WTC11 (cell line): ENCODE measurements around the gene AMPD3.

ENCODE experiments used
- ESRRA ChIP-seq: sonication (generic); formaldehyde crosslinking; IDR thresholded peaks from 2 replicates; pipeline ENCODE4 v1.8.1; 2022; ENCODE audit warnings: mild to moderate bottlenecking, missing genetic modification reagents, borderline replicate concordance
- JUN ChIP-seq: sonication (generic); formaldehyde crosslinking; IDR thresholded peaks from 2 replicates; pipeline ENCODE4 v1.8.0; 2023; ENCODE audit warnings: mild to moderate bottlenecking, missing genetic modification reagents
- NFE2L1 ChIP-seq: sonication (generic); formaldehyde crosslinking; IDR thresholded peaks from 2 replicates; pipeline ENCODE4 v1.8.1; 2023; ENCODE audit warnings: missing genetic modification reagents
- ZNF121 ChIP-seq: sonication (generic); formaldehyde crosslinking; IDR thresholded peaks from 2 replicates; pipeline ENCODE4 v1.8.0; 2023; ENCODE audit warnings: missing genetic modification reagents
- TF ChIP-seq, protein P1 (sequence below): fragments of 200-600 bp; IDR thresholded peaks from 2 replicates; pipeline ENCODE4 v1.8.0; 2022; ENCODE audit warnings: antibody characterized with exemption
- TF ChIP-seq, protein P2 (sequence below): sonication (generic); formaldehyde crosslinking; IDR thresholded peaks from 2 replicates; pipeline ENCODE4 v1.8.1; 2023; ENCODE audit warnings: mild to moderate bottlenecking, missing genetic modification reagents, borderline replicate concordance
- TF ChIP-seq, protein P3 (sequence below): sonication (generic); formaldehyde crosslinking; IDR thresholded peaks from 2 replicates; pipeline ENCODE4 v1.8.1; 2022; ENCODE audit warnings: missing genetic modification reagents, borderline replicate concordance
- TF ChIP-seq, protein P4 (sequence below): sonication (generic); formaldehyde crosslinking; IDR thresholded peaks from 2 replicates; pipeline ENCODE4 v1.8.1; 2022; ENCODE audit warnings: mild to moderate bottlenecking, moderate library complexity, missing genetic modification reagents

DNA sequence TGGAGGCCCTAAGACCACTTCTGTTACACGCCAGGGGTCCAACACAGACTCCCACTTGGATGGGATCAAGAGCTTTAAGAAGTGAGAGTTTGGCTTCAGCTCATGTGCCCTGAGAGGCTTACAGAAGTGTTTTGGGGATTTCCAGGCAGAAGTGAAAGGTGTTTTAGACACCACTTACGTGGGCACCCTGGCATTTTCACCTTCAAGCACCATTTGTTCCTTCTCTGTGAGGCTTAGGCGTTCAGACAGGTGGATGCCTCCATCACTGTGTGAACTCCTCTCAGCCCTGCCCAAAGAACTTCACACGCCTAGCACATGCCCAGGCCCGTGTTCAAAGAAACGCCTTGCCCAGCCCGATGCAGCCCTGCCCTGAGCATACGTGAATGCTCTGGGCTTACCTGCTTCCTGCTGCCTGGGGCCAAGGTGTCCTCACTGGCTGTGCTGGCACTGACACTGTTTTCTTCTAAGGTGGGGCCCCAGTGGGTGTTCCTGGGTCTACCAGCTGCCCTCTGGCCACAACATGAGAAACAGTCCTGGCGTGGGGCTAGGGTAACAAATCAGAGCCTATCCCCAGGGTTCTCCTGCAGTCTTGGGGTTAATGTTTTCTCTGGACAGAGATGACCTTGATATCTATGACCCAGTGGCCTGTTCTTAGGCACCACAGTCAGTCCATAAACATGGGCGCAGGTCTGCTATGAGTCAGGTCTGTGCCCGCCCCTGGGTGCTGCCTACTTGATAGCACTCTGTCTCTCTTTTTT, 34.0 kb downstream of the AMPD3 start:
- TF ChIP-seq, protein P1, sequence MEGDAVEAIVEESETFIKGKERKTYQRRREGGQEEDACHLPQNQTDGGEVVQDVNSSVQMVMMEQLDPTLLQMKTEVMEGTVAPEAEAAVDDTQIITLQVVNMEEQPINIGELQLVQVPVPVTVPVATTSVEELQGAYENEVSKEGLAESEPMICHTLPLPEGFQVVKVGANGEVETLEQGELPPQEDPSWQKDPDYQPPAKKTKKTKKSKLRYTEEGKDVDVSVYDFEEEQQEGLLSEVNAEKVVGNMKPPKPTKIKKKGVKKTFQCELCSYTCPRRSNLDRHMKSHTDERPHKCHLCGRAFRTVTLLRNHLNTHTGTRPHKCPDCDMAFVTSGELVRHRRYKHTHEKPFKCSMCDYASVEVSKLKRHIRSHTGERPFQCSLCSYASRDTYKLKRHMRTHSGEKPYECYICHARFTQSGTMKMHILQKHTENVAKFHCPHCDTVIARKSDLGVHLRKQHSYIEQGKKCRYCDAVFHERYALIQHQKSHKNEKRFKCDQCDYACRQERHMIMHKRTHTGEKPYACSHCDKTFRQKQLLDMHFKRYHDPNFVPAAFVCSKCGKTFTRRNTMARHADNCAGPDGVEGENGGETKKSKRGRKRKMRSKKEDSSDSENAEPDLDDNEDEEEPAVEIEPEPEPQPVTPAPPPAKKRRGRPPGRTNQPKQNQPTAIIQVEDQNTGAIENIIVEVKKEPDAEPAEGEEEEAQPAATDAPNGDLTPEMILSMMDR = no peak
- TF ChIP-seq, protein P2, sequence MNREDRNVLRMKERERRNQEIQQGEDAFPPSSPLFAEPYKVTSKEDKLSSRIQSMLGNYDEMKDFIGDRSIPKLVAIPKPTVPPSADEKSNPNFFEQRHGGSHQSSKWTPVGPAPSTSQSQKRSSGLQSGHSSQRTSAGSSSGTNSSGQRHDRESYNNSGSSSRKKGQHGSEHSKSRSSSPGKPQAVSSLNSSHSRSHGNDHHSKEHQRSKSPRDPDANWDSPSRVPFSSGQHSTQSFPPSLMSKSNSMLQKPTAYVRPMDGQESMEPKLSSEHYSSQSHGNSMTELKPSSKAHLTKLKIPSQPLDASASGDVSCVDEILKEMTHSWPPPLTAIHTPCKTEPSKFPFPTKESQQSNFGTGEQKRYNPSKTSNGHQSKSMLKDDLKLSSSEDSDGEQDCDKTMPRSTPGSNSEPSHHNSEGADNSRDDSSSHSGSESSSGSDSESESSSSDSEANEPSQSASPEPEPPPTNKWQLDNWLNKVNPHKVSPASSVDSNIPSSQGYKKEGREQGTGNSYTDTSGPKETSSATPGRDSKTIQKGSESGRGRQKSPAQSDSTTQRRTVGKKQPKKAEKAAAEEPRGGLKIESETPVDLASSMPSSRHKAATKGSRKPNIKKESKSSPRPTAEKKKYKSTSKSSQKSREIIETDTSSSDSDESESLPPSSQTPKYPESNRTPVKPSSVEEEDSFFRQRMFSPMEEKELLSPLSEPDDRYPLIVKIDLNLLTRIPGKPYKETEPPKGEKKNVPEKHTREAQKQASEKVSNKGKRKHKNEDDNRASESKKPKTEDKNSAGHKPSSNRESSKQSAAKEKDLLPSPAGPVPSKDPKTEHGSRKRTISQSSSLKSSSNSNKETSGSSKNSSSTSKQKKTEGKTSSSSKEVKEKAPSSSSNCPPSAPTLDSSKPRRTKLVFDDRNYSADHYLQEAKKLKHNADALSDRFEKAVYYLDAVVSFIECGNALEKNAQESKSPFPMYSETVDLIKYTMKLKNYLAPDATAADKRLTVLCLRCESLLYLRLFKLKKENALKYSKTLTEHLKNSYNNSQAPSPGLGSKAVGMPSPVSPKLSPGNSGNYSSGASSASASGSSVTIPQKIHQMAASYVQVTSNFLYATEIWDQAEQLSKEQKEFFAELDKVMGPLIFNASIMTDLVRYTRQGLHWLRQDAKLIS = no peak
- TF ChIP-seq JUN (no peak), NFE2L1 (CRISPR knock-in tag) (no peak), ZNF121 (CRISPR knock-in tag) (no peak), ESRRA (CRISPR knock-in tag) (no peak)
- TF ChIP-seq, protein P3, sequence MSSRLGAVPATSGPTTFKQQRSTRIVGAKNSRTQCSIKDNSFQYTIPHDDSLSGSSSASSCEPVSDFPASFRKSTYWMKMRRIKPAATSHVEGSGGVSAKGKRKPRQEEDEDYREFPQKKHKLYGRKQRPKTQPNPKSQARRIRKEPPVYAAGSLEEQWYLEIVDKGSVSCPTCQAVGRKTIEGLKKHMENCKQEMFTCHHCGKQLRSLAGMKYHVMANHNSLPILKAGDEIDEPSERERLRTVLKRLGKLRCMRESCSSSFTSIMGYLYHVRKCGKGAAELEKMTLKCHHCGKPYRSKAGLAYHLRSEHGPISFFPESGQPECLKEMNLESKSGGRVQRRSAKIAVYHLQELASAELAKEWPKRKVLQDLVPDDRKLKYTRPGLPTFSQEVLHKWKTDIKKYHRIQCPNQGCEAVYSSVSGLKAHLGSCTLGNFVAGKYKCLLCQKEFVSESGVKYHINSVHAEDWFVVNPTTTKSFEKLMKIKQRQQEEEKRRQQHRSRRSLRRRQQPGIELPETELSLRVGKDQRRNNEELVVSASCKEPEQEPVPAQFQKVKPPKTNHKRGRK = no peak
- TF ChIP-seq, protein P4, sequence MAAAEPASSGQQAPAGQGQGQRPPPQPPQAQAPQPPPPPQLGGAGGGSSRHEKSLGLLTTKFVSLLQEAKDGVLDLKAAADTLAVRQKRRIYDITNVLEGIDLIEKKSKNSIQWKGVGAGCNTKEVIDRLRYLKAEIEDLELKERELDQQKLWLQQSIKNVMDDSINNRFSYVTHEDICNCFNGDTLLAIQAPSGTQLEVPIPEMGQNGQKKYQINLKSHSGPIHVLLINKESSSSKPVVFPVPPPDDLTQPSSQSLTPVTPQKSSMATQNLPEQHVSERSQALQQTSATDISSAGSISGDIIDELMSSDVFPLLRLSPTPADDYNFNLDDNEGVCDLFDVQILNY (CRISPR knock-in tag) = no peak
